DOHH2 (cell line): ENCODE measurements around the gene RFK.

ENCODE experiments used
- H3F3A ChIP-seq: fragments of 200-600 bp; sonication (generic), shearing (Covaris generic); 2 replicates; pipeline ENCODE4 v1.6.0; 2016; ENCODE audit warnings: antibody characterized with exemption, mild to moderate bottlenecking; ENCODE audit not compliant: control insufficient read depth, insufficient read depth
- H3K27ac ChIP-seq: fragments of 200-600 bp; sonication (generic); 2 replicates; pipeline ENCODE4 v1.5.1; 2014; ENCODE audit warnings: low read depth, mild to moderate bottlenecking, low read length, moderate library complexity
- H3K27me3 ChIP-seq: fragments of 200-600 bp; sonication (generic); 2 replicates; pipeline ENCODE4 v1.6.1; 2014; ENCODE audit warnings: mild to moderate bottlenecking, low read length, mixed read lengths; ENCODE audit not compliant: control insufficient read depth
- H3K36me3 ChIP-seq: fragments of 200-600 bp; sonication (generic); 2 replicates; pipeline ENCODE4 v1.6.1; 2014; ENCODE audit warnings: mild to moderate bottlenecking, low read length, moderate library complexity, mixed read lengths; ENCODE audit not compliant: control insufficient read depth
- H3K4me1 ChIP-seq: fragments of 200-600 bp; sonication (generic); 2 replicates; pipeline ENCODE4 v1.6.1; 2014; ENCODE audit warnings: mild to moderate bottlenecking, low read length, mixed read lengths; ENCODE audit not compliant: control insufficient read depth
- H3K4me2 ChIP-seq: fragments of 200-600 bp; sonication (generic); 2 replicates; pipeline ENCODE4 v1.6.0; 2014; ENCODE audit warnings: mild to moderate bottlenecking, low read length, moderate library complexity
- H3K4me3 ChIP-seq: fragments of 200-600 bp; sonication (generic); 2 replicates; pipeline ENCODE4 v1.5.1; 2014; ENCODE audit warnings: mild to moderate bottlenecking, low read length, mixed read lengths
- H3K79me2 ChIP-seq: fragments of 200-600 bp; sonication (generic); 2 replicates; pipeline ENCODE4 v1.6.1; 2014; ENCODE audit warnings: mild to moderate bottlenecking, low read length, mixed read lengths; ENCODE audit not compliant: control insufficient read depth
- H3K9me2 ChIP-seq: fragments of 200-600 bp; sonication (generic); replicated peaks from 2 replicates; pipeline ENCODE4 v1.6.1; 2014; ENCODE audit warnings: mild to moderate bottlenecking, low read length, mixed read lengths; ENCODE audit not compliant: control insufficient read depth
- H3K9me3 ChIP-seq: fragments of 200-600 bp; sonication (generic); 2 replicates; pipeline ENCODE4 v1.6.1; 2014; ENCODE audit warnings: antibody characterized with exemption, low read length, mixed read lengths; ENCODE audit not compliant: control insufficient read depth, insufficient read depth
- H4K20me1 ChIP-seq: fragments of 200-600 bp; sonication (generic); 2 replicates; pipeline ENCODE4 v1.6.0; 2014; ENCODE audit warnings: low read depth, mild to moderate bottlenecking, antibody characterized with exemption, low read length, moderate library complexity; ENCODE audit not compliant: control insufficient read depth, insufficient read depth
- EZH2phosphoT487 ChIP-seq: fragments of 200-600 bp; sonication (generic); IDR thresholded peaks from 2 replicates; pipeline ENCODE4 v1.6.1; 2017; ENCODE audit warnings: borderline replicate concordance, mild to moderate bottlenecking, antibody characterized with exemption, low read length, moderate library complexity, mixed read lengths
- TF ChIP-seq, protein P1 (sequence below): fragments of 200-600 bp; sonication (generic); IDR thresholded peaks from one replicate; pipeline ENCODE4 v1.5.1; 2014; ENCODE audit warnings: antibody characterized with exemption, mild to moderate bottlenecking, low read depth, low read length; ENCODE audit not compliant: poor library complexity, severe bottlenecking

The RFK gene

DNA sequence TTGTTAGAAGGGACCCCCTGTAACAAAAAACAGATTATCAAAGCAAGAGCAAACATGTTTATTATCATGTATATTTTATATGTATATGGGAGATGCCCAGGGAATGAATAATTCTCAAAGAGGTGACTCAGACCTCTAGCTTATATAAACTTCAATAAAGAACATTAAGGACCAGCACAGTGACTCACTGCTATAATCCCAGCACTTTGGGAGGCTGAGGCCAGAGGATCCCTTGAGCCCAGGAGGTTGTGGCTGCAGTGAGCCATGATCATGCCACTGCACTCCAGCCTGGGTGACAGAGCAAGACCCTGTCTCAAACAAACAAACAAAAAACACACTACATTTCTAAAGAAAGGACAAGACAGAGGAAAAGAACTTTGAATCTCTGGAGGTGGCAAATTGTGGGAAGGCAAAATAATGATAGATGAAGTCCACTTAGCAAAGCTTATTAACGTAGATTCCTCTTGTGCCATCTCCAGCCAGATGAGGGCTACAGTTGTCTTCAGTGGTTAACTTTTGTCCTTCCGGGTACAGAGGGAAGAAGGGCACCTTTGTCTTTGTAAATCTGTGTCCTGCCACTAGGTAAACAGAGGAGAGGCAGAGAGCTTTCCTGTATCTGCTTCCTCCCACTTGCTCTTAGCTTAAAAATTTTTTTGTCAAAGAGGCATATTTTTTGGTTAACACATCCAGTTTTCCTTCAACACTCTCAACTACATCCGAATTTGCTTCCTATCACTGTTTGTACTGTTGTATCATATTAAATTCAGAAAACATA is 7.5 kb upstream of the RFK start:
- H3K27me3 ChIP-seq = no peaks in the 10 kb centered on the region
- no peak overlapping the region for H3K4me3 ChIP-seq
- H4K20me1 ChIP-seq = no peaks in the 10 kb centered on the region
- no peaks in the 10 kb centered on the region for H3K79me2 ChIP-seq
- H3K36me3 ChIP-seq = no peaks in the 10 kb centered on the region
- TF ChIP-seq, protein P1, sequence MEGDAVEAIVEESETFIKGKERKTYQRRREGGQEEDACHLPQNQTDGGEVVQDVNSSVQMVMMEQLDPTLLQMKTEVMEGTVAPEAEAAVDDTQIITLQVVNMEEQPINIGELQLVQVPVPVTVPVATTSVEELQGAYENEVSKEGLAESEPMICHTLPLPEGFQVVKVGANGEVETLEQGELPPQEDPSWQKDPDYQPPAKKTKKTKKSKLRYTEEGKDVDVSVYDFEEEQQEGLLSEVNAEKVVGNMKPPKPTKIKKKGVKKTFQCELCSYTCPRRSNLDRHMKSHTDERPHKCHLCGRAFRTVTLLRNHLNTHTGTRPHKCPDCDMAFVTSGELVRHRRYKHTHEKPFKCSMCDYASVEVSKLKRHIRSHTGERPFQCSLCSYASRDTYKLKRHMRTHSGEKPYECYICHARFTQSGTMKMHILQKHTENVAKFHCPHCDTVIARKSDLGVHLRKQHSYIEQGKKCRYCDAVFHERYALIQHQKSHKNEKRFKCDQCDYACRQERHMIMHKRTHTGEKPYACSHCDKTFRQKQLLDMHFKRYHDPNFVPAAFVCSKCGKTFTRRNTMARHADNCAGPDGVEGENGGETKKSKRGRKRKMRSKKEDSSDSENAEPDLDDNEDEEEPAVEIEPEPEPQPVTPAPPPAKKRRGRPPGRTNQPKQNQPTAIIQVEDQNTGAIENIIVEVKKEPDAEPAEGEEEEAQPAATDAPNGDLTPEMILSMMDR = no peak
- TF ChIP-seq EZH2phosphoT487 = no peak
- no peak overlapping the region for H3K27ac ChIP-seq
- H3K4me1 ChIP-seq = peaks cover 9% of the 10 kb centered on the region
- no peak overlapping the region for H3K4me2 ChIP-seq
- H3F3A ChIP-seq = peaks cover 2% of the 10 kb centered on the region; the same call in 1 of the 2 replicates
- H3K9me2 ChIP-seq = no peaks in the 10 kb centered on the region
- no peaks in the 10 kb centered on the region for H3K9me3 ChIP-seq

DNA sequence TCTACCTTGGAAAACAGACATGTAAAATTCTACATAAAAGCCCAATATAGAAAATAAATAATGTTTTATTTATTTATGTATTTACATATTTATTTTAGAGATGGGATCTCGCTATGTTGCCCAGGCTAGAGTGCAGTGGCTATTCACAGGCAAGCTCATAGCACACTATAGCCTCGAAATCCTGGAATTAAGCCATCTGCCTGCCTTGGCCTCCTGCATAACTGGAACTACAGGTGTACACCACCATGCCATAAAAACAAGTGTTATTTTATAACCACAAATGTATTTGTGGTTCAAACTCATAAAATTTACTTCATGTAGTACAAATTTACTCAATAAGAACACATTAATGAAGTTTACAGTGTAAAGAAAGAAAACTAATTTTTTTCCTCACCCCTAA is 7.0 kb upstream of the RFK start:
- Histone ChIP-seq H3K9me2 (no peaks in the 10 kb centered on the region), H3K4me2 (no peak overlapping the region), H4K20me1 (no peaks in the 10 kb centered on the region), H3K27me3 (no peaks in the 10 kb centered on the region), H3K27ac (no peak overlapping the region), H3K4me1 (peaks cover 9% of the 10 kb centered on the region), H3K36me3 (no peaks in the 10 kb centered on the region), H3F3A (peaks cover 2% of the 10 kb centered on the region; the same call in 1 of the 2 replicates), H3K4me3 (no peak overlapping the region), H3K79me2 (no peaks in the 10 kb centered on the region), H3K9me3 (no peaks in the 10 kb centered on the region)
- TF ChIP-seq EZH2phosphoT487 = no peak
- TF ChIP-seq, protein P1 = no peak

DNA sequence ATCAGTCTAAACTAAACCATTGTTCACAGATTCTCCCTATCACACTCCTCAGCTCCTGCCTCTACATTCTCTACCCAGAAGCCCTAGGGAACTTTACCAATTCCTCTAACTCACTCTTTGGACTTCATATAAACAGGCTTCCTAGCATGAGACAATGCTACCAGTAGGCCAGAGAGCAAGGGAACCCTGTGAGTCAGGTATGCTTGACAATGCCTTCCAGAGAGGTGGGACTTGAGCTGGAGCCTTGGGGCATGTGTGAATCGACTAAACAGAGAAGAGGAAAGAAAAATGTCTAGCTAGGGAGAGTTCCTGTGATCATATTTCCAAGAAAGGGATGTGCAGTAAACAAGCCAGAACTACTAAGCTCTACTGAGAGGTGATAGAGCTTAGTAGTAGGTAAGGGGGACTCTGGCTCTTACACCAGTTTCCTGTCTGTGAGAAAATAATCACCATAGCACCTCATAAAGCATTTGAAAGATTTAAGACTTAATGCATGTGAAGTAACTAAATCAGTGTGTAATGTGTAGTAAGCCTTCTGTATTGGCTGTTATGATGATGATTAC is 6.4 kb upstream of the RFK start:
- peaks cover 2% of the 10 kb centered on the region; the same call in 1 of the 2 replicates for H3F3A ChIP-seq
- H4K20me1 ChIP-seq = no peaks in the 10 kb centered on the region
- TF ChIP-seq EZH2phosphoT487 = no peak
- TF ChIP-seq, protein P1 = no peak
- H3K4me2 ChIP-seq = no peak overlapping the region
- H3K4me1 ChIP-seq = peaks cover 12% of the 10 kb centered on the region
- no peaks in the 10 kb centered on the region for H3K9me2 ChIP-seq
- no peaks in the 10 kb centered on the region for H3K79me2 ChIP-seq
- H3K4me3 ChIP-seq = no peak overlapping the region
- no peaks in the 10 kb centered on the region for H3K9me3 ChIP-seq
- H3K27me3 ChIP-seq = no peaks in the 10 kb centered on the region
- H3K27ac ChIP-seq = no peak overlapping the region
- no peaks in the 10 kb centered on the region for H3K36me3 ChIP-seq
